Spleen (tissue), 11 donors: ENCODE results near the gene ZDHHC9. TPM values are rescaled to one million over a fixed set of nuclear protein-coding genes. Genes with fewer than 3 reads are reported as not detected.

Source experiments
- DNase-seq: peaks from one replicate; pipeline ENCODE4 v3.0.0-alpha.2; 2020
- H3K27ac ChIP-seq, 8 donors: fragments of 200-600 bp; sonication (generic) in 7 of 8; 1 replicate in 4 of 8; 2 replicates in 4 of 8; pipeline versions ENCODE4 v1.5.0 to v1.8.0; 2016 to 2021; ENCODE audit warnings: inconsistent platforms in 4 of 8, mild to moderate bottlenecking in 4 of 8, moderate library complexity in 1 of 8
- H3K27me3 ChIP-seq, 7 donors: fragments of 200-600 bp; sonication (generic) in 6 of 7; replicated peaks in 1 of 7; 1 replicate in 4 of 7; 2 replicates in 3 of 7; pipeline versions ENCODE4 v1.5.0 to v1.8.0; 2016 to 2021; ENCODE audit warnings: inconsistent platforms in 3 of 7, mild to moderate bottlenecking in 1 of 7
- H3K36me3 ChIP-seq, 6 donors: fragments of 200-600 bp; sonication (generic) in 5 of 6; 1 replicate in 4 of 6; 2 replicates in 2 of 6; pipeline versions ENCODE4 v1.5.0 to v1.8.0; 2016 to 2021; ENCODE audit warnings: inconsistent platforms in 2 of 6
- H3K4me1 ChIP-seq, 6 donors: fragments of 200-600 bp; sonication (generic) in 5 of 6; 1 replicate in 3 of 6; 2 replicates in 3 of 6; pipeline versions ENCODE4 v1.5.0 to v1.8.0; 2016 to 2021; ENCODE audit warnings: inconsistent platforms in 3 of 6
- H3K4me3 ChIP-seq, 8 donors: fragments of 200-600 bp; sonication (generic) in 7 of 8; 1 replicate in 4 of 8; 2 replicates in 4 of 8; pipeline versions ENCODE4 v1.5.0 to v1.8.0; 2016 to 2021; ENCODE audit warnings: inconsistent platforms in 4 of 8, mild to moderate bottlenecking in 4 of 8, moderate library complexity in 2 of 8
- H3K9me3 ChIP-seq, 8 donors: fragments of 200-600 bp; sonication (generic) in 7 of 8; 1 replicate in 4 of 8; 2 replicates in 4 of 8; pipeline versions ENCODE4 v1.5.0 to v1.8.0; 2016 to 2021; ENCODE audit warnings: inconsistent platforms in 4 of 8
- CTCF ChIP-seq, 11 experiments: fragments of 200-600 bp in 7 of 11; fragments of 450-650 bp in 4 of 11; sonication (generic) in 4 of 11; IDR thresholded peaks in 8 of 11; conservative IDR thresholded peaks in 3 of 11; 1 replicate in 7 of 11; 2 replicates in 4 of 11; pipeline versions ENCODE4 v1.4.0 to v1.8.0; 2016 to 2021; ENCODE audit warnings: antibody characterized with exemption in 11 of 11, inconsistent platforms in 4 of 11, mild to moderate bottlenecking in 1 of 11
- POLR2A ChIP-seq, 3 donors: fragments of 450-650 bp; IDR thresholded peaks; one replicate each; pipeline ENCODE4 v1.5.1; 2017; ENCODE audit warnings: antibody characterized with exemption in 3 of 3, mild to moderate bottlenecking in 1 of 3
- POLR2AphosphoS5 ChIP-seq, 3 donors: sonication (generic); formaldehyde crosslinking; IDR thresholded peaks; one replicate each; pipeline ENCODE4 v1.5.1; 2017; ENCODE audit warnings: antibody characterized with exemption in 3 of 3
- whole genome bisulfite sequencing, 5 donors: extraction: QIAGEN DNeasy Blood & Tissue Kit in 3 of 5; methylation state at CpG; one replicate each; pipeline versions ENCODE4 v1.1.5 to v1.1.7; 2013 to 2018; 5-methylcytosine and 5-hydroxymethylcytosine counted together
- intact Hi-C: fragments of 100-400 bp; cut with DNase I; formaldehyde crosslinking; loops from one replicate; pipeline ENCODE4 v1.15.0; 2023; ENCODE audit warnings: low total_unique reads
- polyA plus RNA-seq, 3 donors: library from polyadenylated mRNA; stranded (reverse); fragments of 200-250 nt; gene quantifications; one replicate each; pipeline ENCODE4 v1.2.1, GENCODE V29; 2013
- total RNA-seq, 7 donors: library from RNA; depleted of rRNA in 3 of 7; stranded (reverse); fragments of >200 nt in 3 of 7; fragmentation: NEBNext Ultra II Directional in 4 of 7; extraction: Animal tissue kit (Norgen Biotek cat#: 25700) in 4 of 7; gene quantifications; one replicate each; pipeline versions ENCODE4 v1.1.0 to v1.2.1, GENCODE V29; 2016 to 2021
- donor health status: healthy with polysubstance abuse.
- donor health status: DM: no; HTN: no; CAD: no; lungs with moderate emphysema.
- donor health status: DM: no; HTN: no; CAD: no.
- donor health status: Bipolar disorder and iron deficiency.
- donor health status: healthy.
- donor health status: DM: no; HTN: no; CAD: no.
- donor health status: DM: yes; HTN: yes; CAD: no.

Gene ZDHHC9
- total and polyA plus RNA-seq, 10 donors = 1.2 to 9.2 (median 5.2) TPM

GRCh38 chrX:129782706-129783105 lies 61.0 kb downstream of the ZDHHC9 start:
- intact Hi-C loops = no loop called here
- no peak for DNase-seq
- TF ChIP-seq CTCF (IDR thresholded peaks at IDR 0.05 in 8 of 11, conservative IDR thresholded peaks at IDR 0.05 in 3 of 11) = no peak
- no peak for TF ChIP-seq POLR2A (IDR thresholded peaks at IDR 0.05)
- TF ChIP-seq POLR2AphosphoS5 (IDR thresholded peaks at IDR 0.05) = no peak
- WGBS, 5 donors = 48 to 69% (median 63%) methylated on average over 4 of the region's 4 CpGs
- Histone ChIP-seq H3K4me3 (peak overlapping the region in 7 of 8 donors; percentile 37 to 80 (median 54)), H3K27ac (peak overlapping the region in 7 of 8 donors; percentile 20 to 97 (median 93)), H3K4me1 (peaks cover 14 to 81% (median 70%) of the 10 kb centered on the region in 6 donors), H3K9me3 (no peaks in the 10 kb centered on the region), H3K27me3 (no peaks in the 10 kb centered on the region), H3K36me3 (peaks cover 0 to 48% (median 1%) of the 10 kb centered on the region in 6 donors)

DNA sequence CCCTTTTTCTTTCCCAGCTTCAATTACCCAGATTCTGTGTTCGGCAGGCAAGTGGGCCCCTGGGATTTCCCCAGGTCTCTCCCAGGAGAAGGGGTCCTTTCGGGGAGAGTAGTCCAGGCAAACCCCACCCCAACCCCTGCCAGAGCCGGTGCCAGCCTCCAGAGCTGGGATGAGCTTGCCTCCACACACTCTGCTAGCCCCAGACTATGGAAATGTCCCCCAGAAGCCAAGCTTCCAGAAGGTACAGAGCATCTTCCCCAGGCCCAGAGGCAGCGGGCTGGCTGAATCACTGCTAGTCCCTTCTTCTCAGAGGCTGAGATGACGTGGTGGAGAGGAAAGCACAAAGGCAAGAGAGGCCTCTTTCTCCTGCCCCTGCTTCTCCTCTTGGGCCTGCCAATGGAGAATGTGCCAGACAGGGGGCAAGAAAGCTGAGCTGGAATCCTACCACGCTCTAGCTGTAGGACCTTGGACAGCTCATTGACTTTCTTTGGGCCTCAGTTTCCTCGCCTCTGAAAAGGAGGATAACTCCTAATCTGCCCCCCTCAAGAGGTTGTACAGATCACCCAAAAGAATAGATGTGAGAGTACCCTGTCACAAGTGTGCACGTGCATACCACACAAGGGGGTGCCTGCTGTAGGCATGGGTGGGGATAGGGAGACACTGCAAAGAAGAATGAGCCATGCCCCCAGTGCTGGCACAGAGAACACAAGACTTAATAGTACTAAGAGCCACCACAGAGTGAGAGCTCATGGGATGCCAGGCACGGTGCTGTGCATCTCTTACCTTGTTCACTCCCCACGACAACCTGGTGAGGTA lies 61.8 kb downstream of the ZDHHC9 start:
- H3K4me3 ChIP-seq = peak overlapping the region; percentile 21 to 80 (median 54)
- H3K9me3 ChIP-seq = no peaks in the 10 kb centered on the region
- no peak for TF ChIP-seq POLR2AphosphoS5 (IDR thresholded peaks at IDR 0.05)
- TF ChIP-seq CTCF (IDR thresholded peaks at IDR 0.05 in 8 of 11, conservative IDR thresholded peaks at IDR 0.05 in 3 of 11) = no peak
- TF ChIP-seq POLR2A (IDR thresholded peaks at IDR 0.05) = no peak
- intact Hi-C loops = no loop called here
- 34 to 54% (median 49%) methylated on average over 5 to 10 of the region's 10 CpGs for WGBS, 5 donors
- DNase-seq = peak; percentile 82
- H3K27me3 ChIP-seq = no peaks in the 10 kb centered on the region
- H3K4me1 ChIP-seq = peaks cover 19 to 81% (median 69%) of the 10 kb centered on the region in 6 donors
- H3K36me3 ChIP-seq = peaks cover 0 to 41% (median 0%) of the 10 kb centered on the region in 6 donors
- H3K27ac ChIP-seq = peak overlapping the region; percentile 6 to 97 (median 78)

GRCh38 chrX:129781134-129781672 lies 62.5 kb downstream of the ZDHHC9 start:
- peak in 1 of 11 experiments; percentile 8 for TF ChIP-seq CTCF (IDR thresholded peaks at IDR 0.05 in 8 of 11, conservative IDR thresholded peaks at IDR 0.05 in 3 of 11)
- TF ChIP-seq POLR2A (IDR thresholded peaks at IDR 0.05) = peak in 1 of 3 donors; percentile 60
- TF ChIP-seq POLR2AphosphoS5 (IDR thresholded peaks at IDR 0.05) = peak; percentile 69 to 88 (median 87)
- 23 to 57% (median 27%) methylated on average over 4 to 8 of the region's 8 CpGs; no CpG with 5 or more reads in 1 of the 5 donors for WGBS, 5 donors
- H3K27me3 ChIP-seq = no peaks in the 10 kb centered on the region
- no peaks in the 10 kb centered on the region for H3K9me3 ChIP-seq
- peak overlapping the region; percentile 51 to 80 (median 55) for H3K4me3 ChIP-seq
- H3K4me1 ChIP-seq = peaks cover 24 to 81% (median 70%) of the 10 kb centered on the region in 6 donors
- intact Hi-C loops = no loop called here
- H3K27ac ChIP-seq = peak overlapping the region; percentile 64 to 97 (median 93)
- DNase-seq = peak; percentile 95
- peaks cover 0 to 41% (median 0%) of the 10 kb centered on the region in 6 donors for H3K36me3 ChIP-seq
